SK-N-SH (cell line): ENCODE data around the gene EMCN. TPM values are rescaled to one million over a fixed set of nuclear protein-coding genes. Genes with fewer than 3 reads are reported as not detected.

Experiments used
- CTCF ChIA-PET: fragments of 300-600, 350-600 bp; formaldehyde crosslinking; extraction: SDS; loops from one replicate; lab custom pipeline; 2021; lab: Yijun Ruan, JAX
- POLR2A ChIA-PET: fragments of 350-600 bp; sonication (Branson Sonifier 250); formaldehyde crosslinking; extraction: SDS; loops from one replicate; lab custom pipeline; 2020; ENCODE audit warnings: antibody characterized with exemption, inconsistent platforms; lab: Yijun Ruan, JAX
- DNase-seq: peaks from one replicate; pipeline ENCODE4 v3.0.0; 2012
- H2AFZ ChIP-seq: fragments of 200-600 bp; sonication (generic); 2 replicates; pipeline ENCODE4 v1.8.1; 2016; ENCODE audit warnings: antibody characterized with exemption, mild to moderate bottlenecking, low read depth
- H3F3A ChIP-seq: fragments of 200-600 bp; sonication (generic); replicated peaks from 2 replicates; pipeline ENCODE3; 2016; ENCODE audit warnings: antibody characterized with exemption, mild to moderate bottlenecking; ENCODE audit not compliant: insufficient read depth
- H3K27ac ChIP-seq, 2 experiments: fragments of 200-500 bp in 1 of 2; fragments of 200-600 bp in 1 of 2; sonication (Bioruptor generic) in 1 of 2; sonication (generic), shearing (Covaris generic) in 1 of 2; 2 replicates each; pipeline versions ENCODE4 v1.5.1 to v1.6.1; 2014 to 2016; ENCODE audit warnings: low read depth in 2 of 2, inconsistent platforms in 1 of 2, low read length in 1 of 2, mild to moderate bottlenecking in 1 of 2, mixed read lengths in 1 of 2
- H3K27me3 ChIP-seq: fragments of 200-600 bp; sonication (generic), shearing (Covaris generic); 2 replicates; pipeline ENCODE4 v1.6.1; 2016; ENCODE audit warnings: mixed run types; ENCODE audit not compliant: insufficient read depth
- H3K36me3 ChIP-seq, 2 experiments: fragments of 200-500 bp in 1 of 2; fragments of 200-600 bp in 1 of 2; sonication (Bioruptor generic) in 1 of 2; sonication (generic) in 1 of 2; replicated peaks in 1 of 2; 2 replicates each; pipeline versions ENCODE3 to v1.5.1; 2014 to 2016; ENCODE audit warnings: low read length in 1 of 2, mild to moderate bottlenecking in 1 of 2; ENCODE audit not compliant: insufficient read depth in 2 of 2, control insufficient read depth in 1 of 2
- H3K4me1 ChIP-seq, 2 experiments: fragments of 200-500 bp in 1 of 2; fragments of 200-600 bp in 1 of 2; sonication (Bioruptor generic) in 1 of 2; sonication (generic), shearing (Covaris generic) in 1 of 2; 2 replicates each; pipeline versions ENCODE4 v1.5.1 to v1.6.1; 2014 to 2016; ENCODE audit warnings: low read depth in 1 of 2, low read length in 1 of 2, mixed run types in 1 of 2; ENCODE audit not compliant: insufficient read depth in 2 of 2, control insufficient read depth in 1 of 2
- H3K4me2 ChIP-seq: fragments of 200-600 bp; sonication (generic), shearing (Covaris generic); 2 replicates; pipeline ENCODE4 v1.6.1; 2017; ENCODE audit warnings: mixed run types
- H3K4me3 ChIP-seq, 2 experiments: fragments of 200-500 bp in 1 of 2; fragments of 200-600 bp in 1 of 2; sonication (Bioruptor generic) in 1 of 2; sonication (generic), shearing (Covaris generic) in 1 of 2; 2 replicates each; pipeline versions ENCODE4 v1.5.1 to v1.8.1; 2014 to 2016; ENCODE audit warnings: low read depth in 2 of 2, inconsistent platforms in 1 of 2, low read length in 1 of 2, mild to moderate bottlenecking in 1 of 2, mixed read lengths in 1 of 2, moderate library complexity in 1 of 2
- H3K79me2 ChIP-seq: fragments of 200-600 bp; sonication (generic); 2 replicates; pipeline ENCODE4 v1.8.1; 2017; ENCODE audit warnings: mild to moderate bottlenecking; ENCODE audit not compliant: insufficient read depth
- H3K9ac ChIP-seq: fragments of 200-600 bp; sonication (generic); 2 replicates; pipeline ENCODE4 v1.6.1; 2017; ENCODE audit warnings: mixed run types
- H3K9me2 ChIP-seq: fragments of 200-600 bp; sonication (generic); 2 replicates; pipeline ENCODE4 v1.6.1; 2017; ENCODE audit warnings: mixed run types
- H3K9me3 ChIP-seq: fragments of 200-600 bp; sonication (generic); 2 replicates; pipeline ENCODE4 v1.6.1; 2017; ENCODE audit warnings: mixed run types, mild to moderate bottlenecking, moderate library complexity
- H4K20me1 ChIP-seq: fragments of 200-600 bp; sonication (generic); 2 replicates; pipeline ENCODE4 v1.6.1; 2017; ENCODE audit warnings: mild to moderate bottlenecking, mixed run types; ENCODE audit not compliant: insufficient read depth
- EP300 ChIP-seq, 2 experiments: IDR thresholded peaks; 2 replicates each; pipeline versions ENCODE4 v1.4.0 to v1.6.1; 2012; ENCODE audit warnings: borderline replicate concordance in 1 of 2, low read depth in 1 of 2, low read length in 1 of 2
- GABPA ChIP-seq: IDR thresholded peaks from 2 replicates; pipeline ENCODE4 v1.4.0; 2012; ENCODE audit warnings: low read depth, mild to moderate bottlenecking
- GATA2 ChIP-seq: sonication (generic); formaldehyde crosslinking; IDR thresholded peaks from 2 replicates; pipeline ENCODE4 v1.5.0; 2020; ENCODE audit warnings: mild to moderate bottlenecking, missing genetic modification reagents
- NFIC ChIP-seq: IDR thresholded peaks from 2 replicates; pipeline ENCODE4 v1.4.0; 2012; ENCODE audit warnings: borderline replicate concordance
- TEAD4 ChIP-seq: IDR thresholded peaks from 2 replicates; pipeline ENCODE4 v1.4.0; 2012; ENCODE audit warnings: mild to moderate bottlenecking, borderline replicate concordance; ENCODE audit not compliant: insufficient read depth
- WGBS: methylation state at CpG from one replicate; pipeline ENCODE4 v1.1.6; 2017; ENCODE audit warnings: low lambda C conversion rate; 5-methylcytosine and 5-hydroxymethylcytosine counted together
- polyA plus RNA-seq, 3 experiments: library from polyadenylated mRNA; depleted of rRNA; stranded (reverse); fragments of >200 nt; gene quantifications; 2 replicates each; pipeline ENCODE4 v1.2.3, GENCODE V29; 2012
- TF ChIP-seq, protein P1 (sequence below): IDR thresholded peaks from 2 replicates; pipeline ENCODE4 v1.4.0; 2012; ENCODE audit warnings: low read depth

The EMCN gene
- polyA plus RNA-seq, 1 of the 3 experiments (the other 2 are of a cell fraction), result 0.30 TPM

GRCh38 chr4:100547541-100548199, 29.8 kb upstream of the EMCN start:
- no peak for DNase-seq
- WGBS, result 85% methylated on average over 6 of the region's 6 CpGs
- Histone ChIP-seq H3F3A (no peaks in the 10 kb centered on the region), H3K4me3 (no peak overlapping the region), H3K36me3 (no peaks in the 10 kb centered on the region), H2AFZ (no peak overlapping the region), H3K9me2 (no peaks in the 10 kb centered on the region), H3K4me1 (peaks cover 0 to 3% of the 10 kb centered on the region in 2 experiments; a peak in 2 of 4 replicates), H3K4me2 (no peak overlapping the region), H3K27me3 (no peaks in the 10 kb centered on the region), H4K20me1 (no peaks in the 10 kb centered on the region), H3K27ac (no peak overlapping the region), H3K9me3 (no peaks in the 10 kb centered on the region), H3K79me2 (no peaks in the 10 kb centered on the region), H3K9ac (no peak overlapping the region)
- CTCF ChIA-PET, result interaction anchor here (0.7 to 1.4 kb wide), 2 partner anchors 12 to 17 kb away, joined by 3 to 4 read pairs; no protein-coding TSS in a partner anchor
- no peak for TF ChIP-seq GATA2 (CRISPR knock-in tag)
- TF ChIP-seq TEAD4, result no peak
- POLR2A ChIA-PET, result no interaction called here

DNA sequence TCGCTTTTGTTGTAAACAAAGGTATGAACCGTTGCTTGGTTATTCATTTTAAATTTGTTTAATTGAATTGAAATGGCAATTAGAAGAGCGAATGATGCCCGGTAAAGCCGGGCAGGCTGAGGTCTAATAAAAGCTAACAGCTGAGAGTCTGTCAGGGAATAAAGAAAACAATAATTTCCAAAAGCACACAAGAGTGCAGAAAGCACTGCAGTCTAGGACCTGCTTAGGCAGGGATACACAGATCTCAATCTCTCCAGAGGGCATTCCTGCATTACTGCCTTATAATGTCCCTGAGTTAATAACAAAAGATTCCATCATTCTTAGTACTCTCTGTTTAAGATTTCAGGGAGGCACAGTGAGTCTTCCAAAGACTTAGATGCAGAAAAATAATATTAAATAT, 27.6 kb upstream of the EMCN start:
- Histone ChIP-seq H2AFZ (no peak overlapping the region), H4K20me1 (no peaks in the 10 kb centered on the region), H3K27me3 (no peaks in the 10 kb centered on the region), H3K4me3 (no peak overlapping the region)
- WGBS, result 71% methylated on average over 5 of the region's 5 CpGs
- CTCF ChIA-PET, result no interaction called here
- no peak for DNase-seq
- TF ChIP-seq NFIC (no peak), GABPA (no peak)
- TF ChIP-seq, all 33 proteins: peak for 0
- H3K9me3 ChIP-seq, result no peaks in the 10 kb centered on the region
- no peak overlapping the region for H3K27ac ChIP-seq
- H3K79me2 ChIP-seq, result no peaks in the 10 kb centered on the region
- no peak overlapping the region for H3K9ac ChIP-seq
- H3F3A ChIP-seq, result no peaks in the 10 kb centered on the region
- POLR2A ChIA-PET, result no interaction called here
- H3K4me1 ChIP-seq, result peaks cover 0 to 3% of the 10 kb centered on the region in 2 experiments; a peak in 2 of 4 replicates
- no peak overlapping the region for H3K4me2 ChIP-seq
- no peaks in the 10 kb centered on the region for H3K36me3 ChIP-seq
- no peaks in the 10 kb centered on the region for H3K9me2 ChIP-seq

DNA sequence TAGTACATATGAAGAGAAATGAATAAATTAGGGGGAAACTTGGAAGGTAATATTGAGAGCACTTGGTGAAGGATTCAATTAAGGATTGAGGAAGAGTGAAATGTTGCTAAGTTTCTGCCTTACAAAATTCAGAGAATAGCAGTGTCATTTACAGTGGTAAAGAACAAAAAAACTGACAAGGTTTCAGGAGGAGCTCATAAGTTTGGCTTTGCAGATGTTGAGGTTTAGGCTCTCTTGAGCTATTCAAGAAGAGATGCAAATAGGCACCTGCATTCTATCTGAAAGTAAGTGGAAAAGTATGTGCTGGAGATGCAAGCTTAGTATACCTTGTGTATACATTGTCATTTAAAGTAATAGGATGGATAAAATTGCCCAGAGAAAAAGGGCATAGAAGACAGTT, 22.3 kb upstream of the EMCN start:
- TF ChIP-seq, protein P1, sequence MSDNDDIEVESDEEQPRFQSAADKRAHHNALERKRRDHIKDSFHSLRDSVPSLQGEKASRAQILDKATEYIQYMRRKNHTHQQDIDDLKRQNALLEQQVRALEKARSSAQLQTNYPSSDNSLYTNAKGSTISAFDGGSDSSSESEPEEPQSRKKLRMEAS, result no peak
- TF ChIP-seq EP300 (IDR thresholded peaks at IDR 0.05; ENCODE audit: borderline replicate concordance in 1 of 2, low read depth in 1 of 2, low read length in 1 of 2), result no peak
- TF ChIP-seq, all 33 proteins: peak for 0
- H3K9me3 ChIP-seq, result no peaks in the 10 kb centered on the region
- no peak overlapping the region for H3K27ac ChIP-seq
- H4K20me1 ChIP-seq, result no peaks in the 10 kb centered on the region
- no peaks in the 10 kb centered on the region for H3K36me3 ChIP-seq
- POLR2A ChIA-PET, result no interaction called here
- H3F3A ChIP-seq, result no peaks in the 10 kb centered on the region
- no peaks in the 10 kb centered on the region for H3K27me3 ChIP-seq
- no peak overlapping the region for H3K4me3 ChIP-seq
- no peak overlapping the region for H3K9ac ChIP-seq
- H3K9me2 ChIP-seq, result no peaks in the 10 kb centered on the region
- no peak for DNase-seq
- CTCF ChIA-PET, result no interaction called here
- H3K4me2 ChIP-seq, result no peak overlapping the region
- no peak overlapping the region for H2AFZ ChIP-seq
- H3K79me2 ChIP-seq, result no peaks in the 10 kb centered on the region
- no peaks in the 10 kb centered on the region for H3K4me1 ChIP-seq
